ENCODE data around the gene RNF144B.

RNF144B gene

DNA sequence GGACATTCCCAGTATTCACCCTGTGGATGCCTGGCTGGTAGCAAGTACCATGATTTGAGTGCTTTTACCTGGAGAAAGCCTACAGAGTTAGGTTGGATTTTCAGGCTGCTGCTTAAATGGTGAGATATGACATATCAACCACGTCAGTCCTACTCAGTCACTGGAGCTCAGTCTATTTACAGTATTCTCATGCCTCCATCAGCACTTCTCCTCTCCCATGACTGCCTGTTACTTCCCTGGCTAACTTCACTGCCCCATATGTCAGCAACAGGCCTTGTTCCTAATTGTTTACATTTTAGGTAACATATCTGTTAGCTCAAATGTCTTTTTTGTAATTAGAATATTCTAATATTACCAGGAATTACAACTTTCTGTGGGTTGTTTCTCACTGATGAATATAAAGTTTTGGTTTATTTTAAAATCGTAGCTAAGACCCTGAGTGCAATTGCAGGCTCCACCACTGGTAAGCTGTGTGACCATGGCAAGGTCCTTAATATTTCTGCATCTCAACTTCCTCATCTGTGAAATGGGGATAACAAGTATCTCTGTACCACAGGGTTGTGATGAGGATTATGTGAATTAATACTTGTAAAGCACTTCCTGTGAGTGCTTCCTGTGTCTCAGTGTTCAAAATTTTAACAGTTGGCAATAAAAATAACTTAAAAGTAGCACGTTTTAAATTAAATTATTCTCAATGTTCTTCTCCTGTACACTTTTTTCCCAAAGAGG lies 54.3 kb downstream of the RNF144B start:
- TF ChIP-seq, protein P1, sequence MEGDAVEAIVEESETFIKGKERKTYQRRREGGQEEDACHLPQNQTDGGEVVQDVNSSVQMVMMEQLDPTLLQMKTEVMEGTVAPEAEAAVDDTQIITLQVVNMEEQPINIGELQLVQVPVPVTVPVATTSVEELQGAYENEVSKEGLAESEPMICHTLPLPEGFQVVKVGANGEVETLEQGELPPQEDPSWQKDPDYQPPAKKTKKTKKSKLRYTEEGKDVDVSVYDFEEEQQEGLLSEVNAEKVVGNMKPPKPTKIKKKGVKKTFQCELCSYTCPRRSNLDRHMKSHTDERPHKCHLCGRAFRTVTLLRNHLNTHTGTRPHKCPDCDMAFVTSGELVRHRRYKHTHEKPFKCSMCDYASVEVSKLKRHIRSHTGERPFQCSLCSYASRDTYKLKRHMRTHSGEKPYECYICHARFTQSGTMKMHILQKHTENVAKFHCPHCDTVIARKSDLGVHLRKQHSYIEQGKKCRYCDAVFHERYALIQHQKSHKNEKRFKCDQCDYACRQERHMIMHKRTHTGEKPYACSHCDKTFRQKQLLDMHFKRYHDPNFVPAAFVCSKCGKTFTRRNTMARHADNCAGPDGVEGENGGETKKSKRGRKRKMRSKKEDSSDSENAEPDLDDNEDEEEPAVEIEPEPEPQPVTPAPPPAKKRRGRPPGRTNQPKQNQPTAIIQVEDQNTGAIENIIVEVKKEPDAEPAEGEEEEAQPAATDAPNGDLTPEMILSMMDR (IDR thresholded peaks at IDR 0.05; ENCODE audit: insufficient read depth, low read length, poor library complexity, severe bottlenecking), result no peak
- H3K4me3 ChIP-seq (replicated peaks; ENCODE audit: low read depth, low read length), result no peak overlapping the region
- no peaks in the 10 kb centered on the region for H3K27me3 ChIP-seq (replicated peaks; ENCODE audit: control insufficient read depth, insufficient read depth, low read length)
- H3K36me3 ChIP-seq (ENCODE audit: control insufficient read depth, insufficient read depth, low read length), result no peaks in the 10 kb centered on the region
- DNase-seq (ENCODE audit: extremely low read depth, insufficient read length), result no peak

GRCh38 chr6:18444111-18444510 lies 57.0 kb downstream of the RNF144B start:
- Histone ChIP-seq H3K27me3 (replicated peaks; ENCODE audit: control insufficient read depth, insufficient read depth, low read length) (no peaks in the 10 kb centered on the region), H3K4me3 (replicated peaks; ENCODE audit: low read depth, low read length) (no peak overlapping the region), H3K36me3 (ENCODE audit: control insufficient read depth, insufficient read depth, low read length) (no peaks in the 10 kb centered on the region)
- TF ChIP-seq, protein P1 (IDR thresholded peaks at IDR 0.05; ENCODE audit: insufficient read depth, low read length, poor library complexity, severe bottlenecking), result no peak
- DNase-seq (ENCODE audit: extremely low read depth, insufficient read length), result no peak

GRCh38 chr6:18445228-18445627 lies 58.1 kb downstream of the RNF144B start:
- Histone ChIP-seq H3K36me3 (ENCODE audit: control insufficient read depth, insufficient read depth, low read length) (no peaks in the 10 kb centered on the region), H3K27me3 (replicated peaks; ENCODE audit: control insufficient read depth, insufficient read depth, low read length) (no peaks in the 10 kb centered on the region), H3K4me3 (replicated peaks; ENCODE audit: low read depth, low read length) (no peak overlapping the region)
- no peak for DNase-seq (ENCODE audit: extremely low read depth, insufficient read length)
- TF ChIP-seq, protein P1 (IDR thresholded peaks at IDR 0.05; ENCODE audit: insufficient read depth, low read length, poor library complexity, severe bottlenecking), result no peak

GRCh38 chr6:18446771-18447170 lies 59.6 kb downstream of the RNF144B start:
- TF ChIP-seq, protein P1 (IDR thresholded peaks at IDR 0.05; ENCODE audit: insufficient read depth, low read length, poor library complexity, severe bottlenecking), result no peak
- H3K27me3 ChIP-seq (replicated peaks; ENCODE audit: control insufficient read depth, insufficient read depth, low read length), result no peaks in the 10 kb centered on the region
- H3K36me3 ChIP-seq (ENCODE audit: control insufficient read depth, insufficient read depth, low read length), result no peaks in the 10 kb centered on the region
- H3K4me3 ChIP-seq (replicated peaks; ENCODE audit: low read depth, low read length), result no peak overlapping the region
- no peak for DNase-seq (ENCODE audit: extremely low read depth, insufficient read length)

GRCh38 chr6:18447552-18447951 lies 60.4 kb downstream of the RNF144B start:
- Histone ChIP-seq H3K4me3 (replicated peaks; ENCODE audit: low read depth, low read length) (no peak overlapping the region), H3K36me3 (ENCODE audit: control insufficient read depth, insufficient read depth, low read length) (no peaks in the 10 kb centered on the region), H3K27me3 (replicated peaks; ENCODE audit: control insufficient read depth, insufficient read depth, low read length) (no peaks in the 10 kb centered on the region)
- TF ChIP-seq, protein P1 (IDR thresholded peaks at IDR 0.05; ENCODE audit: insufficient read depth, low read length, poor library complexity, severe bottlenecking), result no peak
- DNase-seq (ENCODE audit: extremely low read depth, insufficient read length), result no peak
